Caco-2 (cell line): ENCODE data around the gene PARD3B. TPM values are rescaled to one million over a fixed set of nuclear protein-coding genes. Genes with fewer than 3 reads are reported as not detected.
A peak's percentile ranks its signal among the peaks of the same experiment; 100 is the strongest.

Source experiments
- BruUV-seq: library from RNA; stranded (reverse); fragments of 400-500 nt; replicated peaks from 2 replicates; lab custom pipeline; 2021; lab: Mats Ljungman, UMichigan
- CTCF ChIA-PET: fragments of 300-600 bp; sonication (Branson Sonifier 250); formaldehyde crosslinking; loops from one replicate; lab custom pipeline; 2022; ENCODE audit warnings: antibody characterized with exemption; lab: Charles Lee
- POLR2A ChIA-PET: fragments of 300-600 bp; sonication (Branson Sonifier 250); formaldehyde crosslinking; loops from one replicate; lab custom pipeline; 2022; ENCODE audit warnings: antibody characterized with exemption; lab: Charles Lee
- DNase-seq, 2 experiments: peaks; one replicate each; pipeline versions ENCODE4 v3.0.0 to v3.0.0-alpha.2; 2020 to 2022
- H3K27me3 ChIP-seq: replicated peaks from 2 replicates; pipeline ENCODE4 v1.6.0; 2011; ENCODE audit warnings: low read length; ENCODE audit not compliant: control insufficient read depth, insufficient read depth
- H3K36me3 ChIP-seq: 2 replicates; pipeline ENCODE4 v1.5.1; 2011; ENCODE audit warnings: low read length; ENCODE audit not compliant: control insufficient read depth, insufficient read depth
- H3K4me1 ChIP-seq: fragments of 250-450 bp; sonication (Bioruptor Pico); 2 replicates; pipeline ENCODE4 v1.5.1; 2020; ENCODE audit warnings: mild to moderate bottlenecking
- H3K4me3 ChIP-seq: 2 replicates; pipeline ENCODE4 v1.5.1; 2011; ENCODE audit warnings: low read depth, mild to moderate bottlenecking, control low read depth, low read length
- H3K9me3 ChIP-seq: fragments of 250-450 bp; sonication (Bioruptor Pico); 2 replicates; pipeline ENCODE4 v1.5.1; 2020; ENCODE audit warnings: mild to moderate bottlenecking, moderate library complexity
- H3K27ac Mint-ChIP-seq: one replicate; pipeline ENCODE4 v1.8.0; 2022; ENCODE audit warnings: mixed read lengths; ENCODE audit not compliant: unreplicated experiment
- H3K27me3 Mint-ChIP-seq: one replicate; pipeline ENCODE4 v1.8.0; 2022; ENCODE audit warnings: mixed read lengths; ENCODE audit not compliant: insufficient read depth, unreplicated experiment
- H3K36me3 Mint-ChIP-seq: one replicate; pipeline ENCODE4 v1.8.0; 2022; ENCODE audit warnings: mild to moderate bottlenecking, mixed read lengths; ENCODE audit not compliant: insufficient read depth, unreplicated experiment
- H3K4me1 Mint-ChIP-seq: one replicate; pipeline ENCODE4 v1.8.0; 2022; ENCODE audit warnings: low read depth, mixed read lengths; ENCODE audit not compliant: unreplicated experiment
- H3K4me3 Mint-ChIP-seq: one replicate; pipeline ENCODE4 v1.8.0; 2022; ENCODE audit warnings: mild to moderate bottlenecking, moderate library complexity, mixed read lengths; ENCODE audit not compliant: unreplicated experiment
- H3K9me3 Mint-ChIP-seq: one replicate; pipeline ENCODE4 v1.8.0; 2022; ENCODE audit warnings: mixed read lengths; ENCODE audit not compliant: unreplicated experiment
- intact Hi-C: fragments of 100-400 bp; cut with micrococcal nuclease; formaldehyde crosslinking; loops from one replicate; pipeline ENCODE4 v1.10.0; 2022; ENCODE audit not compliant: unreplicated experiment
- total RNA-seq: library from RNA; stranded (reverse); gene quantifications from 2 replicates; pipeline ENCODE4 v1.2.3, GENCODE V29; 2022
- TF ChIP-seq, protein P1 (sequence below), 2 experiments: fragments of 200-600 bp in 1 of 2; IDR thresholded peaks; 1 replicate in 1 of 2; 2 replicates in 1 of 2; pipeline versions ENCODE4 v1.5.1 to v1.8.0; 2011 to 2022; ENCODE audit warnings: antibody characterized with exemption in 1 of 2, control low read depth in 1 of 2, inconsistent platforms in 1 of 2, low read depth in 1 of 2, low read length in 1 of 2, mild to moderate bottlenecking in 1 of 2, moderate library complexity in 1 of 2; ENCODE audit not compliant: insufficient read depth in 1 of 2, severe bottlenecking in 1 of 2, unreplicated experiment in 1 of 2

Gene PARD3B
- total RNA-seq, 1 experiment from 2014 or later, result 68.9 TPM

DNA sequence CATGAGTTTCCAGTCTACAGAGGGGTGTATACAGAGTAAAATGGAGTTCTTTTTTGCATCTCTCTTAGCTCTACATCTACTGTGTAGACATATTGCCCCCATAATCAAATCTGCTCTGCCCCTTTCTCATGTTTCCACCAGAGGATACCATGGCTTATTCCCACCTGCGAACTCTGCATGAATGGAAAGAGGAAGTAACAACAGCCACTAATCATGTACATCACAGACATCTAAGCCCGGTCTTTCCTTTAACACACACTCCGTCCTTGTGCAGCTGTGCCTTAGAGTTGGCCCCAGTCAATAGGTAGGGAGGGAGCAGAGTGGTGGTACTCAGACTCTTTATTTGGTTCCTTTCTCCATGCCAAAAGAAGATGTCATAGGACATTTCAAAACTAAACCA is 989.7 kb downstream of the PARD3B start:
- H3K4me1 ChIP-seq, result no peaks in the 10 kb centered on the region
- ChIA-PET CTCF (no interaction called here), POLR2A (no interaction called here)
- H3K27me3 Mint-ChIP-seq, result no peaks in the 10 kb centered on the region
- no peaks in the 10 kb centered on the region for H3K36me3 Mint-ChIP-seq
- H3K27ac Mint-ChIP-seq, result no peak overlapping the region
- H3K9me3 ChIP-seq, result no peaks in the 10 kb centered on the region
- H3K27me3 ChIP-seq, result no peaks in the 10 kb centered on the region
- H3K9me3 Mint-ChIP-seq, result no peaks in the 10 kb centered on the region
- intact Hi-C loops, result no loop called here
- BruUV-seq, result no TSS peak
- no peak overlapping the region for H3K4me3 ChIP-seq
- no peak overlapping the region for H3K4me3 Mint-ChIP-seq
- no peaks in the 10 kb centered on the region for H3K36me3 ChIP-seq
- TF ChIP-seq, protein P1, sequence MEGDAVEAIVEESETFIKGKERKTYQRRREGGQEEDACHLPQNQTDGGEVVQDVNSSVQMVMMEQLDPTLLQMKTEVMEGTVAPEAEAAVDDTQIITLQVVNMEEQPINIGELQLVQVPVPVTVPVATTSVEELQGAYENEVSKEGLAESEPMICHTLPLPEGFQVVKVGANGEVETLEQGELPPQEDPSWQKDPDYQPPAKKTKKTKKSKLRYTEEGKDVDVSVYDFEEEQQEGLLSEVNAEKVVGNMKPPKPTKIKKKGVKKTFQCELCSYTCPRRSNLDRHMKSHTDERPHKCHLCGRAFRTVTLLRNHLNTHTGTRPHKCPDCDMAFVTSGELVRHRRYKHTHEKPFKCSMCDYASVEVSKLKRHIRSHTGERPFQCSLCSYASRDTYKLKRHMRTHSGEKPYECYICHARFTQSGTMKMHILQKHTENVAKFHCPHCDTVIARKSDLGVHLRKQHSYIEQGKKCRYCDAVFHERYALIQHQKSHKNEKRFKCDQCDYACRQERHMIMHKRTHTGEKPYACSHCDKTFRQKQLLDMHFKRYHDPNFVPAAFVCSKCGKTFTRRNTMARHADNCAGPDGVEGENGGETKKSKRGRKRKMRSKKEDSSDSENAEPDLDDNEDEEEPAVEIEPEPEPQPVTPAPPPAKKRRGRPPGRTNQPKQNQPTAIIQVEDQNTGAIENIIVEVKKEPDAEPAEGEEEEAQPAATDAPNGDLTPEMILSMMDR (IDR thresholded peaks at IDR 0.05; ENCODE audit: insufficient read depth in 1 of 2, low read depth in 1 of 2, low read length in 1 of 2, severe bottlenecking in 1 of 2, unreplicated experiment in 1 of 2), result no peak
- DNase-seq, result no peak
- no peaks in the 10 kb centered on the region for H3K4me1 Mint-ChIP-seq

DNA sequence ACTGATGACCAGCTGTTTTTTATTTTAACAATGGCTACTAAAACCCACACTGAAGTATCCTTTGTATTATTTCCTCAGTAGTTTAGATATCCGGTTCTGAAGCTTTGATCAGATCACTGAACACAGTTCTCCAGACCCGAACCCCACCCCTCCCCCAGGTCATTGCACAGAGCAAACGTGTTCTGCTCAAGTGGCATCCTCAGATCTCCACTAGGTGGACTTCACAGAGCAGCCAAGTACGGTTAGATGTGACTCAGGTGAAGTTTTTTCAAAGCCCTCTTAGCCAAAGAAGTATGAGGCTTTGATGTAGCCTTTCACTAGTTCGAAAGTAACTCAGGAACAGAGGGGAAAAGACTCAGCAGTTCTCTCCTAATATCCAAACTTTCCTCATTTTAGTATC is 994.3 kb downstream of the PARD3B start:
- TF ChIP-seq, protein P1 (IDR thresholded peaks at IDR 0.05; ENCODE audit: insufficient read depth in 1 of 2, low read depth in 1 of 2, low read length in 1 of 2, severe bottlenecking in 1 of 2, unreplicated experiment in 1 of 2), result peak; percentile 39 to 50
- Mint-ChIP-seq H3K27ac (no peak overlapping the region), H3K9me3 (no peaks in the 10 kb centered on the region), H3K36me3 (no peaks in the 10 kb centered on the region), H3K27me3 (no peaks in the 10 kb centered on the region), H3K4me1 (no peaks in the 10 kb centered on the region), H3K4me3 (no peak overlapping the region)
- intact Hi-C loops, result no loop called here
- POLR2A ChIA-PET, result no interaction called here
- CTCF ChIA-PET, result no interaction called here
- DNase-seq, result peak; percentile 21 to 50
- H3K4me3 ChIP-seq, result no peak overlapping the region
- no peaks in the 10 kb centered on the region for H3K36me3 ChIP-seq
- no TSS peak for BruUV-seq
- H3K9me3 ChIP-seq, result no peaks in the 10 kb centered on the region
- H3K27me3 ChIP-seq, result no peaks in the 10 kb centered on the region
- H3K4me1 ChIP-seq, result peaks cover 4% of the 10 kb centered on the region; the same call in 1 of the 2 replicates

DNA sequence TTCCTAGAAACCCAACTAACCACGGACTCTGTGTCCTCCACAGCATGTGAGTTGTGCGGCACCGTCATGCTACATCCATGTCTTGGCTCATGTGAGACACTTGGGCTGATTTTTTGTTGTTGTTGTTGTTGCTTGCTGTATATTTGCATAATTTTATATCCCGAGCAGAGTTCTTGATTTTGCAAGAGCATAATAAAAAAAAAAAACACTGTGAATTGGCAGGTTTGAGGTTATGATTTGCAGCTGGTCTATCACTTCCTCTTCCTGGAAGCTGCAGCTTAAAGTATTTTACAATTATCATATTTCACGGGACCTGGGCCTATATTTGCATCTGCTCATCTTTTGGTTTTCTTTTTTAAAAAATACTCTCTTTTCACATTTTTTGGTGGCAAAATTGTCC is 994.8 kb downstream of the PARD3B start:
- Histone ChIP-seq H3K4me1 (peaks cover 4% of the 10 kb centered on the region; the same call in 1 of the 2 replicates), H3K9me3 (no peaks in the 10 kb centered on the region), H3K4me3 (no peak overlapping the region), H3K27me3 (no peaks in the 10 kb centered on the region), H3K36me3 (no peaks in the 10 kb centered on the region)
- Mint-ChIP-seq H3K4me1 (no peaks in the 10 kb centered on the region), H3K27me3 (no peaks in the 10 kb centered on the region), H3K9me3 (no peaks in the 10 kb centered on the region), H3K36me3 (no peaks in the 10 kb centered on the region), H3K27ac (no peak overlapping the region), H3K4me3 (no peak overlapping the region)
- intact Hi-C loops, result no loop called here
- no peak for DNase-seq
- no TSS peak for BruUV-seq
- ChIA-PET POLR2A (no interaction called here), CTCF (interaction anchor here (1.0 kb wide), 1 partner anchor 138 kb away, joined by 3 read pairs; no protein-coding TSS in a partner anchor)
- TF ChIP-seq, protein P1 (IDR thresholded peaks at IDR 0.05; ENCODE audit: insufficient read depth in 1 of 2, low read depth in 1 of 2, low read length in 1 of 2, severe bottlenecking in 1 of 2, unreplicated experiment in 1 of 2), result no peak
